ENCODE results near the gene APH1B. TPM values are rescaled to one million over a fixed set of nuclear protein-coding genes. Genes with fewer than 3 reads are reported as not detected.

Gene APH1B
- total and polyA plus RNA-seq, 2 of the 4 experiments (the other 2 are of a cell fraction), result 7.0 to 7.7 TPM

DNA sequence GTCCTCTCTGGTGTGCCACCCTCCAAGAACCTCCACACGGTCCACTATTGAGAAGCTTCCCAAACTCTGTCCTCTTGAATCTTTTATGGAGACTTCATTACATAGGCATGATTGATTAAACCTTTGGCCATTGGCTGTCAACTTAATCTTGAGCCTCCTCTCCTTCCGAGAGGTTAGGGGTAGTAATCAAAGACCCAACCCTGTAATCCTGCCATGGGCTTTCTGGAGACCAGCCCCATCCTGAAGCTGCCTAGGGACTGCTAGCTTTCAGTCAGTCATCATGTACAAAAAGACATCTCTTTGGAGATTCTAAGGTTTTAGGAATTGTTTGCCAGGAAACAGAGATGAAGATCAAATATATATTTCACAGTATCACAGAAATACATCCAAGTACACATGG lies 37.0 kb downstream of the APH1B start:
- Histone ChIP-seq H3K27me3 (ENCODE audit: control insufficient read depth, insufficient read depth, low read length) (no peaks in the 10 kb centered on the region), H4K8ac (ENCODE audit: low read depth in 2 of 2, low read length in 2 of 2) (no peak overlapping the region), H3K4me3 (ENCODE audit: insufficient read depth, low read depth, low read length) (no peak overlapping the region), H3K27ac (ENCODE audit: insufficient read depth, low read length) (no peak overlapping the region), H2AK9ac (replicated peaks; ENCODE audit: low read depth, low read length, poor library complexity) (no peak overlapping the region), H3K14ac (replicated peaks; ENCODE audit: low read depth, low read length) (no peak overlapping the region), H2BK120ac (ENCODE audit: low read depth, low read length) (no peak overlapping the region), H3K56ac (ENCODE audit: extremely low read depth, insufficient read depth, low read length) (no peak overlapping the region), H3K4me2 (ENCODE audit: low read depth, low read length) (no peak overlapping the region), H3K9ac (ENCODE audit: low read depth, low read length) (no peak overlapping the region), H2AFZ (replicated peaks; ENCODE audit: low read length, poor library complexity) (no peak overlapping the region), H3K9me3 (ENCODE audit: control insufficient read depth, insufficient read depth, low read length) (no peaks in the 10 kb centered on the region), H3K9me1 (ENCODE audit: insufficient read depth, low read length) (no peaks in the 10 kb centered on the region), H2BK15ac (ENCODE audit: low read depth, low read length) (no peak overlapping the region), H3K36me3 (ENCODE audit: control insufficient read depth, insufficient read depth, low read length) (no peaks in the 10 kb centered on the region; the same call in 1 of the 2 replicates), H2BK20ac (ENCODE audit: low read depth, low read length) (no peak overlapping the region), H4K5ac (ENCODE audit: low read depth, low read length) (no peak overlapping the region), H2AK5ac (ENCODE audit: low read depth, low read length) (no peak overlapping the region), H3K4me1 (ENCODE audit: control insufficient read depth, insufficient read depth, low read length) (no peaks in the 10 kb centered on the region), H4K20me1 (ENCODE audit: insufficient read depth, low read length) (no peaks in the 10 kb centered on the region), H3K18ac (ENCODE audit: low read depth, low read length) (no peak overlapping the region), H3K4ac (ENCODE audit: low read depth, low read length) (no peak overlapping the region), H3K79me1 (ENCODE audit: low read depth in 1 of 2, low read length in 2 of 2) (no peaks in the 10 kb centered on the region), H2BK5ac (ENCODE audit: low read depth, low read length, poor library complexity, severe bottlenecking) (no peak overlapping the region), H4K91ac (ENCODE audit: insufficient read depth, low read depth, low read length) (no peak overlapping the region), H3K23ac (ENCODE audit: low read depth, low read length) (no peak overlapping the region)
- intact Hi-C loops (cut with micrococcal nuclease), result no loop called here
- dilution Hi-C loops (cut with HindIII; ENCODE audit: low sequenced_read_pairs, unreplicated experiment), result no loop called here
- no CpG with 5 or more reads among the region's 2 CpGs for WGBS, 2 experiments (ENCODE audit: extremely low coverage in 2 of 2, insufficient read length in 1 of 2)
- in situ Hi-C loops (cut with MboI; ENCODE audit: low sequenced_read_pairs), result no loop called here
- ChIA-PET CTCF (no interaction called here), POLR2A (ENCODE audit: unreplicated experiment) (no interaction called here)
- DNase-seq, result no peak
- no TSS peak for BruUV-seq (replicated peaks)
- no peak for ATAC-seq (ENCODE audit: low read depth)
- no peak for TF ChIP-seq FOS (IDR thresholded peaks at IDR 0.05; ENCODE audit: low read depth, low read length)
- TF ChIP-seq MAZ (IDR thresholded peaks at IDR 0.05; ENCODE audit: borderline replicate concordance, low read depth, low read length), result no peak
- TF ChIP-seq RFX5 (IDR thresholded peaks at IDR 0.05; ENCODE audit: low read depth, low read length), result no peak
- no peak for TF ChIP-seq SMC3 (IDR thresholded peaks at IDR 0.05; ENCODE audit: low read depth, low read length)
- TF ChIP-seq CEBPB (IDR thresholded peaks at IDR 0.05; ENCODE audit: low read depth, low read length), result no peak
- no peak for TF ChIP-seq RCOR1 (IDR thresholded peaks at IDR 0.05; ENCODE audit: insufficient replicate concordance, low read length)
- TF ChIP-seq BHLHE40 (IDR thresholded peaks at IDR 0.05; ENCODE audit: low read depth, low read length), result no peak
- TF ChIP-seq MAFK (IDR thresholded peaks at IDR 0.05; ENCODE audit: low read depth, low read length), result no peak
- TF ChIP-seq USF2 (IDR thresholded peaks at IDR 0.05; ENCODE audit: low read depth, low read length), result no peak
- TF ChIP-seq MXI1 (IDR thresholded peaks at IDR 0.05; ENCODE audit: borderline replicate concordance, low read depth, low read length), result no peak
- no peak for TF ChIP-seq NFE2L2 (IDR thresholded peaks at IDR 0.05; ENCODE audit: low read depth, low read length)
- no peak for TF ChIP-seq CTCF (conservative IDR thresholded peaks at IDR 0.05; ENCODE audit: low read depth, low read length)
- no peak for TF ChIP-seq CHD1 (IDR thresholded peaks at IDR 0.05; ENCODE audit: low read depth, low read length)

Data from IMR-90 (cell line).